OCI-LY3 (cell line): Measurements from ENCODE around the gene FMNL1.
A peak's percentile ranks its signal among the peaks of the same experiment; 100 is the strongest.

ENCODE experiments used
- H2AFZ ChIP-seq: fragments of 200-600, 300-600 bp; shearing (Covaris generic); 2 replicates; pipeline ENCODE4 v1.6.0; 2014; ENCODE audit warnings: antibody characterized with exemption, low read depth, low read length
- H3K27ac ChIP-seq: fragments of 200-600, 300-600 bp; sonication (generic); 2 replicates; pipeline ENCODE4 v1.5.1; 2014; ENCODE audit warnings: mild to moderate bottlenecking, low read length, moderate library complexity, mixed read lengths
- H3K27me3 ChIP-seq: fragments of 200-600, 300-600 bp; sonication (generic); 2 replicates; pipeline ENCODE4 v1.6.1; 2014; ENCODE audit warnings: low read depth, low read length, mixed read lengths
- H3K36me3 ChIP-seq: fragments of 200-600, 300-600 bp; sonication (generic); replicated peaks from 2 replicates; pipeline ENCODE3; 2014; ENCODE audit warnings: low read depth, low read length, mixed read lengths
- H3K4me1 ChIP-seq: fragments of 300-600, 200-600 bp; sonication (generic); 2 replicates; pipeline ENCODE4 v1.6.1; 2014; ENCODE audit warnings: low read length, mixed read lengths
- H3K4me2 ChIP-seq: fragments of 200-600, 300-600 bp; sonication (generic); 2 replicates; pipeline ENCODE4 v1.6.1; 2014; ENCODE audit warnings: low read length, mixed read lengths
- H3K4me3 ChIP-seq: fragments of 300-600, 200-600 bp; sonication (generic); 2 replicates; pipeline ENCODE4 v1.5.1; 2014; ENCODE audit warnings: antibody characterized with exemption, mild to moderate bottlenecking, low read length, moderate library complexity
- H3K79me2 ChIP-seq: fragments of 300-600, 200-600 bp; shearing (Covaris generic); 2 replicates; pipeline ENCODE4 v1.6.1; 2014; ENCODE audit warnings: mild to moderate bottlenecking, low read length, mixed read lengths
- H3K9ac ChIP-seq: fragments of 300-600, 200-600 bp; shearing (Covaris generic); 2 replicates; pipeline ENCODE4 v1.6.0; 2014; ENCODE audit warnings: mild to moderate bottlenecking, low read length, moderate library complexity
- H3K9me3 ChIP-seq: fragments of 200-600, 300-600 bp; shearing (Covaris generic); 2 replicates; pipeline ENCODE4 v1.6.1; 2014; ENCODE audit warnings: low read length, mixed read lengths; ENCODE audit not compliant: insufficient read depth
- H4K20me1 ChIP-seq: fragments of 200-600, 300-600 bp; sonication (generic); 2 replicates; pipeline ENCODE4 v1.6.1; 2016; ENCODE audit warnings: low read length, mixed read lengths; ENCODE audit not compliant: insufficient read depth
- CTCF ChIP-seq: fragments of 200-600, 300-600 bp; sonication (generic); IDR thresholded peaks from 2 replicates; pipeline ENCODE4 v1.5.1; 2014; ENCODE audit warnings: antibody characterized with exemption, low read length, low read depth
- EZH2phosphoT487 ChIP-seq: fragments of 200-600 bp; shearing (Covaris generic); IDR thresholded peaks from 2 replicates; pipeline ENCODE4 v1.6.1; 2018; ENCODE audit warnings: antibody characterized with exemption, mixed run types, low read depth

Gene FMNL1

GRCh38 chr17:45221081-45222013 lies at the start of gene FMNL1:
Gene FMNL1 (plus strand): TSS chr17:45221885. CDS start chr17:45222125, 240 bp downstream.
- peak within 1 kb of the TSS; percentile 99 for H3K4me2 ChIP-seq
- peak within 1 kb of the TSS; percentile 100 for H3K9ac ChIP-seq
- no peaks in the 10 kb centered on the region for H4K20me1 ChIP-seq
- peak within 1 kb of the TSS; percentile 100 for H3K4me3 ChIP-seq
- no peak for TF ChIP-seq EZH2phosphoT487
- TF ChIP-seq CTCF, result no peak
- H3K27ac ChIP-seq, result peak within 1 kb of the TSS; percentile 99
- H3K4me1 ChIP-seq, result peaks cover 36% of the 10 kb centered on the region
- H2AFZ ChIP-seq, result no peak within 1 kb of the TSS
- no peaks in the 10 kb centered on the region for H3K9me3 ChIP-seq
- H3K27me3 ChIP-seq, result no peaks in the 10 kb centered on the region
- peaks cover 50% of the 10 kb centered on the region for H3K79me2 ChIP-seq
- H3K36me3 ChIP-seq, result no peaks in the 10 kb centered on the region

- H4K20me1 ChIP-seq, result no peaks in the 10 kb centered on the region
- H3K4me2 ChIP-seq, result peak overlapping the region; percentile 99
- H2AFZ ChIP-seq, result peak overlapping the region; percentile 95; the same call in 1 of the 2 replicates
- no peak for TF ChIP-seq EZH2phosphoT487
- TF ChIP-seq CTCF, result no peak
- H3K79me2 ChIP-seq, result no peaks in the 10 kb centered on the region
- peak overlapping the region; percentile 81 for H3K4me3 ChIP-seq
- H3K9ac ChIP-seq, result peak overlapping the region; percentile 82; the same call in 1 of the 2 replicates
- peaks cover 12% of the 10 kb centered on the region for H3K4me1 ChIP-seq
- no peaks in the 10 kb centered on the region for H3K36me3 ChIP-seq
- H3K9me3 ChIP-seq, result no peaks in the 10 kb centered on the region
- no peaks in the 10 kb centered on the region for H3K27me3 ChIP-seq
- H3K27ac ChIP-seq, result peak overlapping the region; percentile 70
Measured at GRCh38 chr17:45172232-45172540, 49.5 kb upstream of the FMNL1 start.

- no peak for TF ChIP-seq EZH2phosphoT487
- no peak for TF ChIP-seq CTCF
- Histone ChIP-seq H3K9me3 (no peaks in the 10 kb centered on the region), H3K4me3 (peak overlapping the region; percentile 81), H3K79me2 (no peaks in the 10 kb centered on the region), H3K4me1 (peaks cover 12% of the 10 kb centered on the region), H3K4me2 (peak overlapping the region; percentile 99), H3K27me3 (no peaks in the 10 kb centered on the region), H4K20me1 (no peaks in the 10 kb centered on the region), H2AFZ (peak overlapping the region; percentile 95), H3K27ac (peak overlapping the region; percentile 70), H3K9ac (peak overlapping the region; percentile 82), H3K36me3 (no peaks in the 10 kb centered on the region)
Measured at GRCh38 chr17:45172541-45173286, 49.0 kb upstream of the FMNL1 start.

GRCh38 chr17:45175759-45176115 lies 45.9 kb upstream of the FMNL1 start:
- no peak overlapping the region for H3K4me3 ChIP-seq
- no peak overlapping the region for H3K4me2 ChIP-seq
- H3K36me3 ChIP-seq, result no peaks in the 10 kb centered on the region
- H3K4me1 ChIP-seq, result peaks cover 12% of the 10 kb centered on the region
- no peak overlapping the region for H3K9ac ChIP-seq
- H3K9me3 ChIP-seq, result no peaks in the 10 kb centered on the region
- no peak overlapping the region for H3K27ac ChIP-seq
- no peak for TF ChIP-seq EZH2phosphoT487
- 0 out of 2 replicates have a peak overlapping the region, but pooled peaks have one; percentile 3 for H2AFZ ChIP-seq
- no peaks in the 10 kb centered on the region for H3K27me3 ChIP-seq
- no peaks in the 10 kb centered on the region for H4K20me1 ChIP-seq
- H3K79me2 ChIP-seq, result no peaks in the 10 kb centered on the region
